GM23338 (cell line): Measurements from ENCODE around the gene HSPA2. TPM values are rescaled to one million over a fixed set of nuclear protein-coding genes. Genes with fewer than 3 reads are reported as not detected.
A peak's percentile ranks its signal among the peaks of the same experiment; 100 is the strongest.

Experiments
- ATAC-seq: fragments of 200-7000 bp; cut with Tn5 transposase; 3 replicates; pipeline ENCODE4 v1.9.1; 2020
- DNase-seq: peaks from one replicate; pipeline ENCODE4 v3.0.0-alpha.2; 2015; ENCODE audit warnings: low spot score
- H2AFZ ChIP-seq: fragments of 200-600 bp; sonication (generic); 2 replicates; pipeline ENCODE4 v1.8.0; 2016; ENCODE audit warnings: antibody characterized with exemption, mild to moderate bottlenecking, moderate library complexity
- H3F3A ChIP-seq: fragments of 200-600 bp; sonication (generic); replicated peaks from 2 replicates; pipeline ENCODE4 v1.8.0; 2017; ENCODE audit warnings: antibody characterized with exemption, mixed run types, low read depth
- H3K27ac ChIP-seq: fragments of 200-600 bp; sonication (generic); 2 replicates; pipeline ENCODE4 v1.6.1; 2016; ENCODE audit warnings: low read depth
- H3K27me3 ChIP-seq: fragments of 200-600 bp; sonication (generic); 2 replicates; pipeline ENCODE4 v1.8.0; 2016; ENCODE audit warnings: mild to moderate bottlenecking, mixed run types, moderate library complexity; ENCODE audit not compliant: insufficient read depth
- H3K36me3 ChIP-seq: fragments of 200-600 bp; sonication (generic); 2 replicates; pipeline ENCODE4 v1.8.0; 2016; ENCODE audit warnings: mild to moderate bottlenecking; ENCODE audit not compliant: insufficient read depth
- H3K4me1 ChIP-seq: fragments of 200-600 bp; sonication (generic); 2 replicates; pipeline ENCODE4 v1.8.0; 2016; ENCODE audit warnings: mild to moderate bottlenecking, moderate library complexity; ENCODE audit not compliant: insufficient read depth
- H3K4me2 ChIP-seq: fragments of 200-600 bp; sonication (generic); 2 replicates; pipeline ENCODE4 v1.7.1; 2017; ENCODE audit warnings: mixed run types
- H3K4me3 ChIP-seq: fragments of 200-600 bp; sonication (generic); 2 replicates; pipeline ENCODE4 v1.6.1; 2016; ENCODE audit warnings: mixed run types
- H3K79me2 ChIP-seq: fragments of 200-600 bp; sonication (generic); replicated peaks from 2 replicates; pipeline ENCODE4 v1.8.0; 2017; ENCODE audit warnings: mild to moderate bottlenecking; ENCODE audit not compliant: insufficient read depth
- H3K9me2 ChIP-seq: fragments of 200-600 bp; sonication (generic); 2 replicates; pipeline ENCODE4 v1.8.0; 2017; ENCODE audit not compliant: insufficient read depth
- H4K20me1 ChIP-seq: fragments of 200-600 bp; sonication (generic); replicated peaks from 2 replicates; pipeline ENCODE4 v1.8.0; 2017; ENCODE audit warnings: mild to moderate bottlenecking; ENCODE audit not compliant: insufficient read depth
- H3K27ac Mint-ChIP-seq: 2 replicates; pipeline ENCODE4 v1.8.0; 2020; ENCODE audit warnings: inconsistent platforms, mild to moderate bottlenecking, moderate library complexity, mixed read lengths
- H3K27me3 Mint-ChIP-seq: 3 replicates; pipeline ENCODE4 v1.8.0; 2022; ENCODE audit warnings: low read depth, mild to moderate bottlenecking, moderate library complexity, mixed read lengths, inconsistent platforms; ENCODE audit not compliant: insufficient read depth, poor library complexity
- H3K36me3 Mint-ChIP-seq: 3 replicates; pipeline ENCODE4 v1.8.0; 2021; ENCODE audit warnings: low read depth, mild to moderate bottlenecking, inconsistent platforms, moderate library complexity, mixed read lengths
- H3K4me1 Mint-ChIP-seq: 3 replicates; pipeline ENCODE4 v1.8.0; 2020; ENCODE audit warnings: mild to moderate bottlenecking, inconsistent platforms, mixed read lengths
- H3K4me3 Mint-ChIP-seq: 3 replicates; pipeline ENCODE4 v1.8.0; 2021; ENCODE audit warnings: moderate library complexity, mild to moderate bottlenecking, inconsistent platforms, mixed read lengths
- H3K9me3 Mint-ChIP-seq: 3 replicates; pipeline ENCODE4 v1.8.0; 2020; ENCODE audit warnings: moderate library complexity, mild to moderate bottlenecking, inconsistent platforms, mixed read lengths
- CREB1 ChIP-seq: fragments of 250-450 bp; sonication (Bioruptor Pico); IDR thresholded peaks from 2 replicates; pipeline ENCODE4 v1.5.0; 2020; ENCODE audit warnings: low read depth, mild to moderate bottlenecking, moderate library complexity
- EZH2 ChIP-seq: fragments of 200-600 bp; sonication (generic); IDR thresholded peaks from one replicate; pipeline ENCODE4 v1.8.0; 2017; ENCODE audit warnings: antibody characterized with exemption, mild to moderate bottlenecking, low read depth; ENCODE audit not compliant: unreplicated experiment
- EZH2phosphoT487 ChIP-seq: fragments of 200-600 bp; sonication (generic); IDR thresholded peaks from one replicate; pipeline ENCODE4 v1.8.1; 2018; ENCODE audit warnings: antibody characterized with exemption; ENCODE audit not compliant: unreplicated experiment
- JUNB ChIP-seq: IDR thresholded peaks from one replicate; pipeline ENCODE4 v1.6.1; 2016; ENCODE audit warnings: antibody characterized with exemption; ENCODE audit not compliant: unreplicated experiment
- NANOG ChIP-seq: IDR thresholded peaks from 2 replicates; pipeline ENCODE4 v1.6.1; 2016; ENCODE audit warnings: antibody characterized with exemption, borderline replicate concordance
- POLR2AphosphoS5 ChIP-seq: IDR thresholded peaks from 2 replicates; pipeline ENCODE4 v1.6.1; 2016; ENCODE audit warnings: antibody characterized with exemption, low read depth
- REST ChIP-seq: IDR thresholded peaks from one replicate; pipeline ENCODE4 v1.6.1; 2018; ENCODE audit warnings: antibody characterized with exemption; ENCODE audit not compliant: unreplicated experiment
- STAT1 ChIP-seq: IDR thresholded peaks from one replicate; pipeline ENCODE4 v1.6.1; 2016; ENCODE audit warnings: antibody characterized with exemption; ENCODE audit not compliant: unreplicated experiment
- ZNF114 ChIP-seq: fragments of 250-450 bp; sonication (Bioruptor Pico); IDR thresholded peaks from 2 replicates; pipeline ENCODE4 v1.5.0; 2020; ENCODE audit warnings: mild to moderate bottlenecking, moderate library complexity
- ZNF331 ChIP-seq: fragments of 250-450 bp; sonication (Bioruptor Pico); IDR thresholded peaks from 2 replicates; pipeline ENCODE4 v1.5.0; 2020; ENCODE audit warnings: low read depth, mild to moderate bottlenecking, moderate library complexity
- ZNF462 ChIP-seq: fragments of 250-450 bp; sonication (Bioruptor Pico); IDR thresholded peaks from 2 replicates; pipeline ENCODE4 v1.5.0; 2020; ENCODE audit warnings: mild to moderate bottlenecking, moderate library complexity
- polyA plus RNA-seq: library from polyadenylated mRNA; unstranded; fragments of >200 nt; fragmentation: Nextera tagmentation; extraction: Ambion mirVana; gene quantifications from 2 replicates; pipeline ENCODE4 v1.2.1, GENCODE V29; 2016
- total RNA-seq: library from RNA; depleted of rRNA; stranded (reverse); fragments of >200 nt; shearing (Covaris generic); gene quantifications from 2 replicates; pipeline ENCODE4 v1.2.3, GENCODE V29; 2014
- TF ChIP-seq, protein P1 (sequence below), 2 experiments: fragments of 200-600 bp in 1 of 2; sonication (generic) in 1 of 2; conservative IDR thresholded peaks; 2 replicates each; pipeline versions ENCODE4 v1.5.1 to v1.6.1; 2016 to 2017; ENCODE audit warnings: antibody characterized with exemption in 2 of 2, low read depth in 2 of 2, mild to moderate bottlenecking in 2 of 2, moderate library complexity in 1 of 2
- TF ChIP-seq, protein P2 (sequence below): IDR thresholded peaks from 2 replicates; pipeline ENCODE4 v1.6.1; 2016; ENCODE audit warnings: antibody characterized with exemption

The HSPA2 gene
- total and polyA plus RNA-seq, 2 experiments from 2014 or later: 88.5 to 130 TPM

GRCh38 chr14:64501411-64502171, 39.0 kb upstream of the HSPA2 start:
- H3K36me3 ChIP-seq: no peaks in the 10 kb centered on the region
- Mint-ChIP-seq H3K27ac (no peak overlapping the region), H3K9me3 (no peaks in the 10 kb centered on the region), H3K4me3 (peak overlapping the region; percentile 94; the same call in 2 of the 3 replicates), H3K27me3 (peaks cover 11% of the 10 kb centered on the region), H3K36me3 (peaks cover 18% of the 10 kb centered on the region), H3K4me1 (peaks cover 25% of the 10 kb centered on the region)
- peaks cover 71% of the 10 kb centered on the region for H3K79me2 ChIP-seq
- TF ChIP-seq STAT1 (no peak), REST (no peak), ZNF462 (CRISPR knock-in tag) (no peak), ZNF331 (CRISPR knock-in tag) (no peak), ZNF114 (CRISPR knock-in tag) (no peak), JUNB (no peak), EZH2 (no peak), NANOG (no peak), EZH2phosphoT487 (no peak), POLR2AphosphoS5 (no peak), CREB1 (CRISPR knock-in tag) (no peak)
- TF ChIP-seq, protein P1, sequence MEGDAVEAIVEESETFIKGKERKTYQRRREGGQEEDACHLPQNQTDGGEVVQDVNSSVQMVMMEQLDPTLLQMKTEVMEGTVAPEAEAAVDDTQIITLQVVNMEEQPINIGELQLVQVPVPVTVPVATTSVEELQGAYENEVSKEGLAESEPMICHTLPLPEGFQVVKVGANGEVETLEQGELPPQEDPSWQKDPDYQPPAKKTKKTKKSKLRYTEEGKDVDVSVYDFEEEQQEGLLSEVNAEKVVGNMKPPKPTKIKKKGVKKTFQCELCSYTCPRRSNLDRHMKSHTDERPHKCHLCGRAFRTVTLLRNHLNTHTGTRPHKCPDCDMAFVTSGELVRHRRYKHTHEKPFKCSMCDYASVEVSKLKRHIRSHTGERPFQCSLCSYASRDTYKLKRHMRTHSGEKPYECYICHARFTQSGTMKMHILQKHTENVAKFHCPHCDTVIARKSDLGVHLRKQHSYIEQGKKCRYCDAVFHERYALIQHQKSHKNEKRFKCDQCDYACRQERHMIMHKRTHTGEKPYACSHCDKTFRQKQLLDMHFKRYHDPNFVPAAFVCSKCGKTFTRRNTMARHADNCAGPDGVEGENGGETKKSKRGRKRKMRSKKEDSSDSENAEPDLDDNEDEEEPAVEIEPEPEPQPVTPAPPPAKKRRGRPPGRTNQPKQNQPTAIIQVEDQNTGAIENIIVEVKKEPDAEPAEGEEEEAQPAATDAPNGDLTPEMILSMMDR (conservative IDR thresholded peaks at IDR 0.05; ENCODE audit: low read depth in 2 of 2): no peak
- TF ChIP-seq, protein P2, sequence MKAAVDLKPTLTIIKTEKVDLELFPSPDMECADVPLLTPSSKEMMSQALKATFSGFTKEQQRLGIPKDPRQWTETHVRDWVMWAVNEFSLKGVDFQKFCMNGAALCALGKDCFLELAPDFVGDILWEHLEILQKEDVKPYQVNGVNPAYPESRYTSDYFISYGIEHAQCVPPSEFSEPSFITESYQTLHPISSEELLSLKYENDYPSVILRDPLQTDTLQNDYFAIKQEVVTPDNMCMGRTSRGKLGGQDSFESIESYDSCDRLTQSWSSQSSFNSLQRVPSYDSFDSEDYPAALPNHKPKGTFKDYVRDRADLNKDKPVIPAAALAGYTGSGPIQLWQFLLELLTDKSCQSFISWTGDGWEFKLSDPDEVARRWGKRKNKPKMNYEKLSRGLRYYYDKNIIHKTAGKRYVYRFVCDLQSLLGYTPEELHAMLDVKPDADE: no peak
- DNase-seq: no peak
- H4K20me1 ChIP-seq: 0 out of 2 replicates have a peak, but pooled peaks cover under 1% of the 10 kb centered on the region
- peaks cover 22% of the 10 kb centered on the region for H3K4me1 ChIP-seq
- H3K27ac ChIP-seq: no peak overlapping the region
- no peaks in the 10 kb centered on the region for H3K9me2 ChIP-seq
- peak overlapping the region; percentile 86 for H3K4me2 ChIP-seq
- peaks cover 8% of the 10 kb centered on the region; the same call in 1 of the 2 replicates for H3F3A ChIP-seq
- no peak overlapping the region for H3K4me3 ChIP-seq
- no peaks in the 10 kb centered on the region for H3K27me3 ChIP-seq
- H2AFZ ChIP-seq: no peak overlapping the region
- ATAC-seq: no peak
